B cell (primary cell): ENCODE results near the gene C19orf53.

Source experiments
- EZH2 ChIP-seq: IDR thresholded peaks from 2 replicates; pipeline ENCODE4 v1.6.1; 2012; ENCODE audit warnings: borderline replicate concordance, low read depth, mild to moderate bottlenecking, moderate library complexity, low read length; ENCODE audit not compliant: insufficient read depth, poor library complexity, severe bottlenecking
- TF ChIP-seq, protein P1 (sequence below): fragments of 200-600 bp; IDR thresholded peaks from one replicate; pipeline ENCODE4 v1.8.0; 2022; ENCODE audit warnings: antibody characterized with exemption, mild to moderate bottlenecking

GRCh38 chr19:13817615-13818371 lies 43.5 kb downstream of the C19orf53 start:
- TF ChIP-seq, protein P1, sequence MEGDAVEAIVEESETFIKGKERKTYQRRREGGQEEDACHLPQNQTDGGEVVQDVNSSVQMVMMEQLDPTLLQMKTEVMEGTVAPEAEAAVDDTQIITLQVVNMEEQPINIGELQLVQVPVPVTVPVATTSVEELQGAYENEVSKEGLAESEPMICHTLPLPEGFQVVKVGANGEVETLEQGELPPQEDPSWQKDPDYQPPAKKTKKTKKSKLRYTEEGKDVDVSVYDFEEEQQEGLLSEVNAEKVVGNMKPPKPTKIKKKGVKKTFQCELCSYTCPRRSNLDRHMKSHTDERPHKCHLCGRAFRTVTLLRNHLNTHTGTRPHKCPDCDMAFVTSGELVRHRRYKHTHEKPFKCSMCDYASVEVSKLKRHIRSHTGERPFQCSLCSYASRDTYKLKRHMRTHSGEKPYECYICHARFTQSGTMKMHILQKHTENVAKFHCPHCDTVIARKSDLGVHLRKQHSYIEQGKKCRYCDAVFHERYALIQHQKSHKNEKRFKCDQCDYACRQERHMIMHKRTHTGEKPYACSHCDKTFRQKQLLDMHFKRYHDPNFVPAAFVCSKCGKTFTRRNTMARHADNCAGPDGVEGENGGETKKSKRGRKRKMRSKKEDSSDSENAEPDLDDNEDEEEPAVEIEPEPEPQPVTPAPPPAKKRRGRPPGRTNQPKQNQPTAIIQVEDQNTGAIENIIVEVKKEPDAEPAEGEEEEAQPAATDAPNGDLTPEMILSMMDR: no peak
- no peak for TF ChIP-seq EZH2
